GM15510 (cell line): ENCODE data around the gene LPP.

Source experiments
- POLR2A ChIP-seq: IDR thresholded peaks from 3 replicates; pipeline ENCODE4 v1.6.1; 2011; ENCODE audit warnings: borderline replicate concordance; ENCODE audit not compliant: insufficient read length; ENCODE audit errors: extremely low read depth

LPP gene

GRCh38 chr3:188875413-188875812, 721.5 kb downstream of the LPP start:
- TF ChIP-seq POLR2A: no peak

- TF ChIP-seq POLR2A: no peak
These were observed 722.4 kb downstream of the LPP start for GRCh38 chr3:188876370-188876769.

- TF ChIP-seq POLR2A: no peak
These were observed 723.4 kb downstream of the LPP start for GRCh38 chr3:188877381-188877780.

- TF ChIP-seq POLR2A: no peak
These were observed 724.1 kb downstream of the LPP start for GRCh38 chr3:188878076-188878475.

- TF ChIP-seq POLR2A: no peak
These were observed 728.1 kb downstream of the LPP start for GRCh38 chr3:188881954-188882641.

- TF ChIP-seq POLR2A: no peak
These were observed 730.5 kb downstream of the LPP start for GRCh38 chr3:188884299-188885043.

- no peak for TF ChIP-seq POLR2A
These were observed 734.5 kb downstream of the LPP start for GRCh38 chr3:188888321-188889053.

GRCh38 chr3:188889054-188889491, 735.1 kb downstream of the LPP start:
- TF ChIP-seq POLR2A: no peak

GRCh38 chr3:188890572-188891270, 736.8 kb downstream of the LPP start:
- TF ChIP-seq POLR2A: no peak

GRCh38 chr3:188899881-188900280, 745.9 kb downstream of the LPP start:
- no peak for TF ChIP-seq POLR2A

GRCh38 chr3:188900421-188900951, 746.5 kb downstream of the LPP start:
- no peak for TF ChIP-seq POLR2A

GRCh38 chr3:188901126-188901525, 747.2 kb downstream of the LPP start:
- TF ChIP-seq POLR2A: no peak

- TF ChIP-seq POLR2A: no peak
These were observed 747.8 kb downstream of the LPP start for GRCh38 chr3:188901671-188902287.

GRCh38 chr3:188904670-188905069, 750.7 kb downstream of the LPP start:
- no peak for TF ChIP-seq POLR2A
